GM19452 (cell line): Measurements from ENCODE around the gene TMIGD1.

Experiments
- ATAC-seq: cut with Tn5 transposase; IDR thresholded peaks from one replicate; pipeline ENCODE4 v1.9.1; 2021; ENCODE audit not compliant: unreplicated experiment

Gene TMIGD1, protein sequence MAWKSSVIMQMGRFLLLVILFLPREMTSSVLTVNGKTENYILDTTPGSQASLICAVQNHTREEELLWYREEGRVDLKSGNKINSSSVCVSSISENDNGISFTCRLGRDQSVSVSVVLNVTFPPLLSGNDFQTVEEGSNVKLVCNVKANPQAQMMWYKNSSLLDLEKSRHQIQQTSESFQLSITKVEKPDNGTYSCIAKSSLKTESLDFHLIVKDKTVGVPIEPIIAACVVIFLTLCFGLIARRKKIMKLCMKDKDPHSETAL

DNA sequence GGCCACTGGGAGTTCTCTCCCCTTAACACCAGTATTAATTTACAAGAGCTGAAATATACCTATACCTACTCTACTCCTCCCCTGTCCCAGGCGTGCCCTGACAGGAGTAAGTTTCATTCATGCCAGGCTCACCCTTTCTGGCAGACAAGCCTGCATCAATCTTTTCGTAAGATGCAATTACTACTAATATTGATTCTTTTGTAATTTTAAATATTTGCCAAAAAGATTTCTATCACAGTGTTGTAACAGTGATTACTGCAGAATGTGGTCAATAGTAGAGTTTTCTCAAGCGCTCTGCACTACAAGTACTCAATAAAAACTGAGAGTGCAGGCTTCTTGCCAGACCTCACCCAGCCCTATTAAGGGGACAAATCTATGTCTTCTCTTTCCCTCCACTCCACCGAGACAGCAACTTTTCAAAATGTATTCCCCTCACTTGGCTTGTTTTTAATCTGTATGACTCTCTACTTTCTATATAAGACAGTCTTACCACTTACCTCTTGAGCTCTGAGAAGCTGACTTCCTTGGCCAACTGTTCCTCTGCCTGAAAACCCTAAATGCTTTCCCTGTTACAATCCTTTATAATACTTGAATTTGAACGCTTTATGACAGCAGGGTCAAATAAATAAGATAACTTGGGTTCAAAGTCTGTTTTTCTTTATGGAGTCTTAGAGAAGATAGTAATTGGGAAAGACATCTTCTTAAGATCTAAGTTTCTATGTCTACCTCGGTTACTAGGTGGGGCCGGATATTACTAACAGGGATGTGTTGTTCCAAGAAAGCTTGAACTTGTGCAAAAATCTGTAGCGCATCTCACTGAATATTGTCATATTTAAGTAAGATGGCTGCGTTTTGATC, at the start of gene TMIGD1:
Gene TMIGD1 (minus strand): TSS at position 555 of the 858 bp plus-strand sequence. CDS start 1,924 bp downstream, outside the sequence.
- ATAC-seq = no peak

DNA sequence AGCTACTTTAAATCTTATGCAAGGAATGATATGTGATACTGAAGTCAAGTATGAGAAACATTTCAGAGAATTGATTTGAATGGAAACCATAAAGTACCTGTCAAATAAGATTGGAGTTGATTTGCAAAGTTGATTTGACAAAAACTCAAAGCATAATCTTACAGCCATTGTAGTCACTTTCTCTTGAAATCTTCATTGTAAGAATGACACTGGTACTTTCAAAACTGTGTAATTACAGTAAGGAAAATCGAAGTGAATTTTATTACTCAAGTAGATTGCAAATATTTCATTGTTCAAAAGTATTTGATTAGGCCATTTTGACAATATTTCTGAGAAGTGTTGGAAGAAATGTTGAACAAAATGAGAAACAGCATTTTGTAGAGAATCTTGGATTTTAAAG, 48.5 kb upstream of the TMIGD1 start:
- ATAC-seq = no peak

DNA sequence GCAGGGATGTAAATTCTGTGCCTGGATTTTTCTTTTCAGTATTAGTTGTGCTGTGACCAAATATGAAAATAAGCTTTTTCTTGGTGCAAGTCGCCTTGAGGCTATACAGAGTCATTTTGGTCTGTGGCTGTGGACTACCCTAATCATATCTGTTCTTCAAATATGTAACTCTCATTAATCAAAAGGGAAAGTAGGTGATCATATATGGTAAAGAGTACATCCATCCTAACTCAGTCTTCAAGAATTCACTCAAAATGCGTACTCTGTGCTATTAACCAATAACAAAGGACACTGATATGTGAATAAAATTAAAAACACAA, 47.4 kb upstream of the TMIGD1 start:
- ATAC-seq = no peak

DNA sequence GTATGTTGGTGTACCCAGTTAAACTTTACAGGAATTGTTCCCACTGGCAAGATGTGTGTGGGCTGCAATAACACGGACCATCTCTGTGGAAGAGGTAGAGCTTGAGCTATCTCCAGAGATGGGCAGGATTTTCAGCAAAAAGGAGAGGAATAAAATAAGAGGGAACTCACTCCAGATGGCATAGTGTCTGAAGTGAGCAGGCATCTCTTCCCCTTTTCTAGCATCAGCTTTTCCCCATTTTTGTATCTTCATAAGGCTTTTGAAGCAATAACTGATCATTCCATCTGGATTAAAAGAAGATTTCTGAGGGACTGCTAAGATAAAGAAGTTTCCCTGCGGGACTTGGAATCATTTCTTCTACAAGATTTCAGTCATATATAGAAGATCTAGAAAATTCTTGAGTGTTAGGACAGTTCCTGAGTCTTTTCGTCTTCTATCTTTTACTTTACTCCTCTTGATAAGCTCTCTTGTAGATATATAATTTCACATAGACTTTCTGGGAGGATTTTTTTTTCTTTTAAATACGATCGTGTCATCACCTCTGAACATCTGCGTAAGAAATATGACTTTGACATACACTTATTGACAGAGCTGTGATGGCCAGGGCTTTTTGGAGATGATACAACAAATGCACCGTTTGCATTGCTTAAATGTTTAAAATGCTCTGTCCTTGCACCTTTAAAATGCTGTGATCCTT, 46.9 kb upstream of the TMIGD1 start:
- ATAC-seq = no peak

DNA sequence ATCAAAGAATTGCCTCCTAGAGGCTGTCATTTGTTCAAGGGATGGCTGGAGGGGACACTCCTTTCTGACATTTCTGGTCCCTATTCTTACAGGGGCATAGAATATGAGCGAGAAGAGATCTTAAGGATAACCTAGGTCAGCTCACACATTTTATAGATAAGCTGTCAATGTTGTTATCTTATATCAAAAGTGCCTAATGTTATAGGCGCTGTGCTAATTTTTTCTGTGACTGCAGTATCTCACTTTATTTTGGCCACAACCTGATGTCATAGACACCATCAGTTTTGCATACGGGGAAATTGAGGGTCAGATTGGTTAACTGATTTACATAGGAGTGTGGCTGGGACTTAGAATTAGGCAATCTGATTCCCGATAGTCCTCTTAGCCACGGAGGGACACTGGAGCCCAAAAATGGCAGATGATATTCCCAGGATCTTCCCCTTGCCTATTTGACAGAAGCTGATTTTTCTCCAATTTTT, 46.1 kb upstream of the TMIGD1 start:
- ATAC-seq = peak; percentile 43

DNA sequence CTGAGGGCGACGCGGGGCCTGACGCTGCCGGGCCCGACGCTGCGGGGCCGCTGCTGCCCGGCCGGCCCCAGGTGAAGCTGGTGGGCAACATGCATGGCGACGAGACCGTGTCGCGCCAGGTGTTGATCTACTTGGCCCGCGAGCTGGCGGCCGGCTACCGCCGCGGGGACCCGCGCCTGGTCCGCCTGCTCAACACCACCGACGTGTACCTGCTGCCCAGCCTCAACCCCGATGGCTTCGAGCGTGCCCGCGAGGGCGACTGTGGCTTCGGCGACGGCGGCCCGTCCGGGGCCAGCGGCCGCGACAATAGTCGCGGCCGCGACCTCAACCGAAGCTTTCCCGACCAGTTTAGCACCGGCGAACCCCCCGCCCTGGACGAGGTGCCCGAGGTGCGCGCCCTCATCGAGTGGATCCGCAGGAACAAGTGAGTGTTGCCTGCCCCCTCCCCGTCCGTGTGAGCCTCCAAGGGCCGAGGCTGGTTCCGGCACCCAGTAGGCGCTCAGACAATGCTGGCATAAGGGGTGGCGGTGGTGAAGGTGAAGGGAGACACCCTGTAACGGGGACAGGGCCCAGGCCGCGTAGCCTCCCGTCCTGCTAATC, 45.5 kb upstream of the TMIGD1 start:
- ATAC-seq = peak; percentile 19

DNA sequence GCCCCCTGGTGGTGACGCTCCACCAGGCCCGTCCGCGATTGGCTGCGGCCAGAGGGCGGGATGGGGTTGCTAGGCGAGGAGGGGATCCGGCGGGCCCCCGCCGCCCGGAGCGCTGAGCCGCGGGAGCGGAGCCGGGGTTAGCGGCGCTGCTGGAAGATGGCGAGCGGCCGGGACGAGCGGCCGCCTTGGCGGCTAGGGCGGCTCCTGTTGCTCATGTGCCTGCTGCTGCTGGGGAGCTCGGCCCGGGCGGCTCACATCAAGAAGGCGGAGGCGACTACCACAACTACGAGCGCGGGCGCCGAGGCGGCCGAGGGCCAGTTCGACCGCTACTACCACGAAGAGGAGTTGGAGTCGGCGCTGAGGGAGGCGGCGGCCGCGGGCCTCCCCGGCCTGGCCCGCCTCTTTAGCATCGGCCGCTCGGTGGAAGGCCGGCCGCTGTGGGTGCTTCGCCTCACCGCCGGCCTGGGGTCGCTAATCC, 45.0 kb upstream of the TMIGD1 start, which contains the start of gene CPD:
Gene CPD (plus strand): TSS at position 103 of the 478 bp plus-strand sequence. CDS start 54 bp downstream, at position 157.
- peak; percentile 76 for ATAC-seq

DNA sequence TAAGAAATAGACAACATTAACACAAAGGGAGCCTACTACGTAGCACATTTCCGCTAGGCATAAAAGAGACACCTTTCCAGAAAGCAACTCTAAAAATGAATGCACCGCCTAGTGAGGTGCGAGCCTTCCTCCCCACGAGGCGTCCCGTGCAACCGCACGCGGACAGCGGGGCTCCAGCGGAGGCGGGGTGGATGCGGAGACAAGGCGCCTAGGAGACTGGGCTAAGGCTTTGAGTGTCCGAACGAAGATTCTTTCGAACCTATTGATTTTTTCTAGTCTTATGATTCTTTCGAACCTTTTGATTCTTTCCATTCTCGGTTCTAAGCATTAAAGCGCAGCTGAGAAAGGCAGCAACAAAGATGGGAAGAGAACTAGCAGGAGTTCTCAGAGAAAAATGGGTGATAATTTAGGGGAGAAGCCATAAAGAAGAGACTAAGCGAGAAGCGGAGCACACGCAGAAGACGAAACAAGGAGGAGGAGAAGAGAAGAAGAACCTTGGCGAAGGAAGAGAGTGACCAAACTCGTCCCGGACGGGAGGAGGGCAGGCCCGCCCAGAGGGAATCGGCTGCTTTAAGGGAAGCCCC, 44.5 kb upstream of the TMIGD1 start:
- no peak for ATAC-seq

DNA sequence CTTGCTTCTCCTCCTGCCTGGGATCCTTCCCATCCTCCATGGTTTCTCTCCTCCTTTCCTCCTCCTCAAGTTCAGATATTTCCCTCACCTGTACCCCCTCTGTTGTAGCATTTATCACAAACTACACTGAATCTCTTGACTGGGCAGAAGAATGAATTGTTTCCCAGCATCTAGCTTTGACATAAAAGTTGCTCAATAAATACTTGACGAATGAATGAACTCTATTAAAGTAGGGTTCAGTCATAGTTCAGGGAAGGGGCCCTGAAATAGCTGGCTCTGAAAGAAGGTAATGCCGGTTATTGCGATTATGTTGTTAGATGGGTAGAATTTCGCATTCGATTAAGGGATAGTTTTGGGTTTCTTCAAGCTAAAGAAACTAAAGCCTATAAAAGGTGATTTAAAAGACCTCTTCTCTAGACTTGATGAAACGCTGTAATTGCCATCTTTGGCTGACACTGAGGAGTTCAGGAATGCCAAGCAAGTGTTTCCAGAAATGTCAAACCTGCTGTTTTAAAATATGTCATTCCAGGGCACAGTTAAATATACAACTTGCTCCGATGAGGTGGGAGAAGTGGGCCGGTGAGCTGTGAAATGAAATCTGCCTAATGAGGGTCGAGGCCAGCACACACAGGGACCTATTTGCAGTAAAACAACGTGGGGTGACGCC, 43.9 kb upstream of the TMIGD1 start:
- ATAC-seq = no peak

DNA sequence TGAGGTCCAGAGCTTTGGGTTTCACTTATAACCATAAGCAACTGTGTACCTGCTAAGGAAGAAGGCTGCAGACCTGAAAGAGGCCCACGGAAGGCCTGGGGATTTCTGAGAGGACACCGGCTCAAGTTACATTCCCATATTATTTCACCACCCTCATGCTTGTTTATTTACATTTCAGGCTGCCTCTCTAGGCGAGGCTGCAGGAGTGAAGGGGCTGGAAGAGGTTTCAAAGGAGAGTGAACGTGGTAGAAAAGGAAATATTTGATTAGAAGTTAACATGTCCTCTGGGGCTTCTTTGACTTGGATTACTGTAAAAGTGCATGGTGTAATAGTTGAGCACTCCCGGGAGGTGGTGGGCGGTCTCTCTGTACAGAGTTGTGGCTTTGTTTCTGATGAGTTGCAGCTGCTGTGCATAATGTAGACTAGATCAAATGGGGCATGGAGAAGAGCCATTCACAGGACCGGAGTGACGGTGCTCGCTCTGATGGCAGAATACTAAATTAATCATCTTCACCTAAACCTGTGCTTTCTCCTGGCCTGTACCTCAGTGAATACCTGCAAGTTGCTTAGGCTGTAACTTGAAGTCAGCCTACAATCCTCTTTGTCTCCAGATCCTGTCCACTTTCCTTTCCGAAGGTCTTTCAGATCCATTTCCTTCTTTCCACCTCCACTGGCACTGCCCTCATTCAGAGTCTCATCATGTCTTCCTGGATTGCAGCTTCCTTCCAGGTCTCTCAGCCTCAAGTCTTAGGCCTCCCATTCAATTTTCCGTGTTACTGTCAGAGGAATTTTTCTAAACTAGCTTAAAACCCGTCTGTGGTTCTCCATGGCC, 43.0 kb upstream of the TMIGD1 start:
- no peak for ATAC-seq

DNA sequence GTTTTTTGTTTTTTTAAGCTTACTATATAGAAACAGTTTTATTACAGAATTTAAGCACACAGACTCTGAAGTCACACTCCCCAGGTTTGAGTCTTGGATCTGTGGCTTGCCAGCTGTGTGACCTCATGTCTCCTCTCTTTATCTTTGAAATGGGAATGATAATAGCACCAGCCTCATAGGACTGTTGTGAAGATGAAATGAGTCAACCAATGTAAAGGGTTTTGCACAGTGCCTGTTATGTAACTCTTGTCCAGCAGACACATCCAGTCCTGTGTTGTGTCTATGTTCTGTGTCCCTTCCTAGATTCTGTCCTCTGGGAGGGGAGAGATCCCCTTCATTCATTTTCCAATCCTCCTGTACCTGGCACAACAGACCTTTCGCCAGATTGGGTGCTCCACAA, 41.8 kb upstream of the TMIGD1 start:
- ATAC-seq = no peak

DNA sequence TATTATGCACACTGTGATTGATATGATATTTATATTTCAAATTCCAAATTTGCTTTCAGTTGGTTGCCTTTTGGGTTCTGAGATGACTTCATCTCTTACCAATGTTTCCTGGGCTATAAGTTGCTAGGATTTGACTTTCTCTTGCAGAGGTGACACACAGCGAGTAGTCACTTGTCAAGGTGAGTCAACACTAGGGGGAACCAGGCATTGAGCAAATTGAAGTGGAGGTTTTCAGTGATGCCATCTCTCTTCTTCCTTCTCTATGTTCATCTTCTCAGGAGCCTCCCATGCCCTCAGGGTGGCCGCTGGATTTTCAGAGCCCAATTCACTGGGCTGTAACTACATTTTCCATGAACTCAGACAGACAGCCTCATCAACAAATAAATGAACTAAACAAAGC, 38.9 kb upstream of the TMIGD1 start:
- no peak for ATAC-seq

DNA sequence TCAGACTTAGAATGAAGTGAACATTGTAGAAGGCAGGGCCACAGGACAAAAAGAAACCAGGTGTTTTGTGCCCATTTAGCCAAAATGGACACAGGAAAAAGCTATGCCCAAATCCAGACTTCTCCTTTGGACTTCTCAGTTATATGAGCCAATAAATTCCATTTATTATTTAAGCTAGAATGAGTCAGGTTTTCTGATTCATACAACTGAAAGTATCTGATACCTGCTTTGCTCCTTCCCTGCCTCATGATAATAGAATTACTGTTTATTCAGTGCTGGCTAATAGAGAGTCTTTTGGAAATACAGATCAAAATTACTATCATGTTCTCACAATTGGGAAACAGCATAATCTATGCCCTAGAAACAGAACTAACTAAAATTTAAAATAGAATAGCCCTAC, 36.1 kb upstream of the TMIGD1 start:
- no peak for ATAC-seq

DNA sequence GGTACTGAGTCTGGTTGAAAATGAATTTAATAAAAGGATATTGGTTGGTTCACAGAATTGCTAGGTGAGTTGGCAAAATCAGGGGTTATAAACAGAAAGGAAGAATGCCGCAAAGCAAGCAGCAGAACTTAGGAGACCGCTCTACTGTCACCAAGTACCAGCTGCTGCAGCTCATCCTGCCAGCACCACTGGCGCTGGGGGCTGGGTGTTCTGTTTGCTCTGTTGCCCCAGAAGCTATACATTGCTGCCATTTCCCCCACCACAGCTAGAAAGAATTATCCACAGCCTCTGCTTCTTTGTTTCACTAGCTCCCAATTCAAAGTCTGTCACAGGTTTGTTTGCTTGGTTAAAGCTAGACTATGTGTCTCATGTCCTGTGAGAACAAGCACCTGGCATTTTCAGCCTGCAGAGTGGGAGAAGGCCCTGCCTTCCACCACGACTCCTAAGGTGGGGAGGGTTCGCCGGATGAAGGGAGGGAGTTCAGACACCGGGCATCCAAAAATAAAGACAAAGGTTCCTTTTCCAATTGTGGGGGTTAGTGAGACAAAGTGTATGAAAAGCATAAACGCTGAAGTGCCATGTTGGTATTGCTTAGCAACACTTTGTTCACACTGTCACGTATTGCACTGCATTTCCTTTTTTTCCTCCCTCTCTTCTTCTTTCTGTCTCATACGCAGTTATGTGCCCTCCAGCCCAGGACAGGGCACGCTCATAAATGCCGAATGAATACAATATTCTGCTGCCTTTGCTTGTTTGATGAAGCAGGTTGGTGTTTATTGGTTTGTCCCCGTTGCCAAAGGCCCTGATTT, 35.3 kb upstream of the TMIGD1 start:
- ATAC-seq = no peak

DNA sequence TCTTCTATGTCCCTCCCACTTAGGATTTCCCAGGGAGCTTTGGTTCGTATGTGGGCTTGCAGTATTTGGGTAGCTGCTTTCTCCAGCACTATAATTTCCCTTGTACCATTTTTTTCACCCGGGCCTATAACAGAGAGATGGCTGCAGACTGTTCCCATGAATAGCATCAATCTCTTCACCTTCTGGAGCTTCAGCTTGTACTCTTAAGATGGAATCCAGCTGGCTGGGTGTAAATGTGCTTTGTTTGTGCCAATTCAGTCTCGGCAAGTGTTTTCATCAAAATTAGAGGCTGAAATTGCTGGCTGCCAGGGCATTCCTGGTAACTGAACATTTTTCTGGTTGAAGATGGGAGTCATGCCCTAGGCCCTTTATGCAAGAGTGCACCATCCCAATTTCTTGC, 32.7 kb upstream of the TMIGD1 start:
- ATAC-seq = no peak

DNA sequence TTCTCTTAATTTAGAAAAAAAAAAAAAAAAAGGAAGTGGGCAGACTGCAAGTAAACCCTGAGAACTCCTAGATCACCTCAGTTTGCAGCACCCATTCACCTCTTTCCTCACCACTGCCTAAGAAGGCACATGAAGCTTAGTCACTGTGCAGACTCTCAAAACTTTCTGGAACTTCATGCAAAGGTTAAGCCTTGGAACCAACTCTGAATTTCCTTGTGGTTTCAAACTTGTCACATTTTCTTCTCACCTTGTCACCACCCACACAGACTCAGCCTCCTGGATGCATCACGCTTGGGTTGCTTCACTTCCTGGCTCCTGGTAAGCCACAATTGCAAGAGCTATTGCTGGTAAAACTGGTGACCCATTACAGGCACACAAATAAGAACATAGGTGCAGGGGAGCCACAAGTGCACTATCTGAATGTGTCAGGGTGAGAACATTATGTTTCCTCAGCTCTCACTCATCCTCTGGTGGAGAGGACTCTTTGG, 29.9 kb upstream of the TMIGD1 start:
- ATAC-seq = peak; percentile 85

DNA sequence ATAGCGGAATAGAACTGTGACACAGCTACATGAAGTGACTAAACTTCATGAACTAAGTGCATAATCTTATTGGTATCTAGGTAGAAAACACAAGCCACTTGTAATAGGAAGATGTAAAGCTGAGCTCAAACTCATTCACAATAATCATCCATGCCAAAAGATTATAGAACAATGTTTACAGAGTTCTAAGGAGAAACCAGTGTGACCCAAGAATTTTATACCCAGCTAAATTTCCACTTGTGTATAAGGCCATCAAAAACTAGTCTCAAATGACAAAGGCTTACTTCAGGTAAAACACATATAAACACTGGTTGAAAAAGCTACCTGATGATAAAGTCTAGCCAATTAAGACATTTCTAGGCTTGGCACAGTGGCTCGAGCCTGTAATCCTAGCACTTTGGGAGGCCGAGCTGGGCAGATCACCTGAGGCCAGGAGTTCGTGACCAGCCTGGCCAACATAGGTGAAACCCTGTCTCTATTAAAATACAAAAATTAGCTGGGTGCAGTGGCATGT, 28.0 kb upstream of the TMIGD1 start:
- ATAC-seq = no peak
